Neutrophil (primary cell): ENCODE measurements around the gene FSTL3.

Source experiments
- H3K27ac ChIP-seq: fragments of 200-600 bp; sonication (generic); 2 replicates; pipeline ENCODE4 v1.5.1; 2016; ENCODE audit warnings: mild to moderate bottlenecking, moderate library complexity
- H3K27me3 ChIP-seq: fragments of 200-600 bp; sonication (generic); 2 replicates; pipeline ENCODE4 v1.6.0; 2016; ENCODE audit warnings: mild to moderate bottlenecking
- H3K36me3 ChIP-seq: fragments of 200-600 bp; sonication (generic); 2 replicates; pipeline ENCODE4 v1.5.1; 2017
- H3K4me1 ChIP-seq, 2 experiments: fragments of 200-600 bp in 1 of 2; sonication (generic) in 1 of 2; 1 replicate in 1 of 2; 2 replicates in 1 of 2; pipeline versions ENCODE4 v1.5.1 to v1.6.1; 2013 to 2016; ENCODE audit warnings: low read depth in 1 of 2, low read length in 1 of 2, mild to moderate bottlenecking in 1 of 2, moderate library complexity in 1 of 2; ENCODE audit not compliant: control insufficient read depth in 1 of 2, insufficient read depth in 1 of 2
- H3K4me3 ChIP-seq, 2 experiments: fragments of 200-600 bp in 1 of 2; sonication (generic) in 1 of 2; 1 replicate in 1 of 2; 2 replicates in 1 of 2; pipeline ENCODE4 v1.5.1; 2013 to 2016; ENCODE audit warnings: low read depth in 1 of 2, low read length in 1 of 2, mild to moderate bottlenecking in 1 of 2, moderate library complexity in 1 of 2
- H3K9me3 ChIP-seq: fragments of 200-600 bp; sonication (generic); 2 replicates; pipeline ENCODE4 v1.5.1; 2016
- TF ChIP-seq, protein P1 (sequence below): fragments of 200-600 bp; sonication (generic); IDR thresholded peaks from 2 replicates; pipeline ENCODE4 v1.5.1; 2016; ENCODE audit warnings: antibody characterized with exemption

FSTL3 gene

GRCh38 chr19:682678-683320 lies 6.6 kb downstream of the FSTL3 start:
- TF ChIP-seq, protein P1, sequence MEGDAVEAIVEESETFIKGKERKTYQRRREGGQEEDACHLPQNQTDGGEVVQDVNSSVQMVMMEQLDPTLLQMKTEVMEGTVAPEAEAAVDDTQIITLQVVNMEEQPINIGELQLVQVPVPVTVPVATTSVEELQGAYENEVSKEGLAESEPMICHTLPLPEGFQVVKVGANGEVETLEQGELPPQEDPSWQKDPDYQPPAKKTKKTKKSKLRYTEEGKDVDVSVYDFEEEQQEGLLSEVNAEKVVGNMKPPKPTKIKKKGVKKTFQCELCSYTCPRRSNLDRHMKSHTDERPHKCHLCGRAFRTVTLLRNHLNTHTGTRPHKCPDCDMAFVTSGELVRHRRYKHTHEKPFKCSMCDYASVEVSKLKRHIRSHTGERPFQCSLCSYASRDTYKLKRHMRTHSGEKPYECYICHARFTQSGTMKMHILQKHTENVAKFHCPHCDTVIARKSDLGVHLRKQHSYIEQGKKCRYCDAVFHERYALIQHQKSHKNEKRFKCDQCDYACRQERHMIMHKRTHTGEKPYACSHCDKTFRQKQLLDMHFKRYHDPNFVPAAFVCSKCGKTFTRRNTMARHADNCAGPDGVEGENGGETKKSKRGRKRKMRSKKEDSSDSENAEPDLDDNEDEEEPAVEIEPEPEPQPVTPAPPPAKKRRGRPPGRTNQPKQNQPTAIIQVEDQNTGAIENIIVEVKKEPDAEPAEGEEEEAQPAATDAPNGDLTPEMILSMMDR: no peak
- no peak overlapping the region for H3K4me3 ChIP-seq
- no peaks in the 10 kb centered on the region for H3K9me3 ChIP-seq
- H3K36me3 ChIP-seq: no peaks in the 10 kb centered on the region
- H3K27ac ChIP-seq: no peak overlapping the region
- peaks cover 27 to 36% of the 10 kb centered on the region in 2 experiments for H3K4me1 ChIP-seq
- no peaks in the 10 kb centered on the region for H3K27me3 ChIP-seq

DNA sequence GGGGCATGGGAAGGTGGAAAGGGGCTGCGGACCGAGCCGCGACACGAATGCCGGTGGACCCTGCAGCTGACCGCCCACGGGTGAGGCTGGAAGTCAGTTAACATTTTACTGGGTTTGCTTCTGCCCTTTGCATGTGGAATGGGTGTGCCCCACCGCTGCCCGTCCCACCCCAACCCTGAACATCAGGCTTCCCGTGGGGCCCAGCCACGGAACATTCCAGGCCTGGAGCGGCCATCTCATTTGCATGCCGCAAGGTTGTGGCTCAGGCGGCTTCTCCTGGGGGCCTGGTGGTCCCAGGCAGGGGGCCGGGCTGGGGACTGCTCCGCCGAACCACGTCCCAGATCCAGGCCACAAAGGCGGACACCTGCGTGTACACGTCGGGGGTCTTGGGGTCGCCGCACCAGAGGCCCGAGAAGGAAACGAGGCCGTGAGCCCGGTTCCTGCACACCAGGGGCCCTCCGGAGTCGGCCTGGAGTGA lies 9.3 kb downstream of the FSTL3 start:
- TF ChIP-seq, protein P1: no peak
- Histone ChIP-seq H3K4me1 (peaks cover 7 to 13% of the 10 kb centered on the region in 2 experiments), H3K27ac (no peak overlapping the region), H3K36me3 (no peaks in the 10 kb centered on the region), H3K9me3 (no peaks in the 10 kb centered on the region), H3K27me3 (no peaks in the 10 kb centered on the region), H3K4me3 (no peak overlapping the region)

GRCh38 chr19:686589-687297 lies 10.6 kb downstream of the FSTL3 start:
- H3K27me3 ChIP-seq: no peaks in the 10 kb centered on the region
- no peaks in the 10 kb centered on the region for H3K9me3 ChIP-seq
- TF ChIP-seq, protein P1: no peak
- peaks cover under 1% of the 10 kb centered on the region in 2 experiments for H3K4me1 ChIP-seq
- no peak overlapping the region for H3K27ac ChIP-seq
- no peak overlapping the region for H3K4me3 ChIP-seq
- no peaks in the 10 kb centered on the region for H3K36me3 ChIP-seq

DNA sequence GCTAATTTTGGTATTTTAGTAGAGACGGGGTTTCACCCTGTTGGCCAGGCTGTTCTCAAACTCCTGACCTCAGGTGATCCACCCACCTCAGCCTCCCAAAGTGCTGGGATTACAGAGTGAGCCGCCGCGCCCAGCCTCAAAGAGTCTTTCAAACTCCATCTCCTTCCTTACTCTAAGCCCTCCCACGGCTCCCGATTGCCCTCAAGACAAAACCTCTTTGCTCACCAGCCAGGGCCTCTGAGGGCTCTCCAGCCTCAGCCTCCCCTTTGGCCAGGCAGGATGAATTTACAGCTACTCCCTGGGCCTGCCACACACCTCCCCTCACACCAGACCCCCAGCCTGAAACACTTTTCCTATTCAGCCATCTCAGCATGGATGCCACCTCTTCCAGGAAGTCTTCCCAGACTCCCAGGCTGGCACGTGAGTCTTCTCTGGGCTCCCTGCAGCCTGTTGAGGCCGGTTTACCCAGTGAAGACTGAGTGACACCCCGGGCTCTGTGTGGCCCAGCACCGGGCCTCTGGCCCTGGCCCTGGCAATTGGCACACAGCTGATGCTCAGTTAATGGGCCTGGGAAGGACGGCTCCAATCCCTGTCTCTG lies 11.5 kb downstream of the FSTL3 start:
- no peak overlapping the region for H3K27ac ChIP-seq
- TF ChIP-seq, protein P1: no peak

DNA sequence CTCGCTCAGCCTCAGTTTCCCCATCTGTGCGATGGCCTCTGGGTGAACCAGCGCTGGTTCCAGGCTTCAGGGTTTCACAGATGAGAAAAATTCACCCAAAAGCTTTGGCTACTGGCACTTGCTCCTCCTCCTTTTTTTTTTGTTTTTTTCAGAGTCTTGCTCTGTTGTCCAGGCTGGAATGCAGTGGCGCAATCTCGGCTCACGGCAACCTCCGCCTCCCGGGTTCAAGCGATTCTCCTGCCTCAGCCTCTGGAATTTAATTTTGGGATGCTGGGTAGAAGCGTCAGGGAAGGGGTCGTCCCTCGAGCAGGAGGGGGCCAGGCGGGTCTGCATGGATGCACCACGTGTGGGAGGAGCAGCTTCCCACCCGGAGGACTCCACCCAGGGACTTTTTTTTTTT lies 12.0 kb downstream of the FSTL3 start:
- H3K27me3 ChIP-seq: no peaks in the 10 kb centered on the region
- peaks cover under 1% of the 10 kb centered on the region in 2 experiments for H3K4me1 ChIP-seq
- H3K27ac ChIP-seq: no peak overlapping the region
- no peak overlapping the region for H3K4me3 ChIP-seq
- H3K36me3 ChIP-seq: no peaks in the 10 kb centered on the region
- TF ChIP-seq, protein P1: no peak
- H3K9me3 ChIP-seq: no peaks in the 10 kb centered on the region

More for the DNA sequence above, 11.5 kb downstream of the FSTL3 start:
- H3K27me3 ChIP-seq: no peaks in the 10 kb centered on the region
- H3K4me1 ChIP-seq: no peaks in the 10 kb centered on the region
- H3K9me3 ChIP-seq: no peaks in the 10 kb centered on the region
- H3K36me3 ChIP-seq: no peaks in the 10 kb centered on the region
- no peak overlapping the region for H3K4me3 ChIP-seq
